Measurements from ENCODE around the gene FAM53B.
"Not testable (repeated sequence)": the region's sequence is repeated elsewhere in the genome, so short reads cannot be mapped to it uniquely, and the experiment has no call there.

The FAM53B gene, protein sequence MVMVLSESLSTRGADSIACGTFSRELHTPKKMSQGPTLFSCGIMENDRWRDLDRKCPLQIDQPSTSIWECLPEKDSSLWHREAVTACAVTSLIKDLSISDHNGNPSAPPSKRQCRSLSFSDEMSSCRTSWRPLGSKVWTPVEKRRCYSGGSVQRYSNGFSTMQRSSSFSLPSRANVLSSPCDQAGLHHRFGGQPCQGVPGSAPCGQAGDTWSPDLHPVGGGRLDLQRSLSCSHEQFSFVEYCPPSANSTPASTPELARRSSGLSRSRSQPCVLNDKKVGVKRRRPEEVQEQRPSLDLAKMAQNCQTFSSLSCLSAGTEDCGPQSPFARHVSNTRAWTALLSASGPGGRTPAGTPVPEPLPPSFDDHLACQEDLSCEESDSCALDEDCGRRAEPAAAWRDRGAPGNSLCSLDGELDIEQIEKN

DNA sequence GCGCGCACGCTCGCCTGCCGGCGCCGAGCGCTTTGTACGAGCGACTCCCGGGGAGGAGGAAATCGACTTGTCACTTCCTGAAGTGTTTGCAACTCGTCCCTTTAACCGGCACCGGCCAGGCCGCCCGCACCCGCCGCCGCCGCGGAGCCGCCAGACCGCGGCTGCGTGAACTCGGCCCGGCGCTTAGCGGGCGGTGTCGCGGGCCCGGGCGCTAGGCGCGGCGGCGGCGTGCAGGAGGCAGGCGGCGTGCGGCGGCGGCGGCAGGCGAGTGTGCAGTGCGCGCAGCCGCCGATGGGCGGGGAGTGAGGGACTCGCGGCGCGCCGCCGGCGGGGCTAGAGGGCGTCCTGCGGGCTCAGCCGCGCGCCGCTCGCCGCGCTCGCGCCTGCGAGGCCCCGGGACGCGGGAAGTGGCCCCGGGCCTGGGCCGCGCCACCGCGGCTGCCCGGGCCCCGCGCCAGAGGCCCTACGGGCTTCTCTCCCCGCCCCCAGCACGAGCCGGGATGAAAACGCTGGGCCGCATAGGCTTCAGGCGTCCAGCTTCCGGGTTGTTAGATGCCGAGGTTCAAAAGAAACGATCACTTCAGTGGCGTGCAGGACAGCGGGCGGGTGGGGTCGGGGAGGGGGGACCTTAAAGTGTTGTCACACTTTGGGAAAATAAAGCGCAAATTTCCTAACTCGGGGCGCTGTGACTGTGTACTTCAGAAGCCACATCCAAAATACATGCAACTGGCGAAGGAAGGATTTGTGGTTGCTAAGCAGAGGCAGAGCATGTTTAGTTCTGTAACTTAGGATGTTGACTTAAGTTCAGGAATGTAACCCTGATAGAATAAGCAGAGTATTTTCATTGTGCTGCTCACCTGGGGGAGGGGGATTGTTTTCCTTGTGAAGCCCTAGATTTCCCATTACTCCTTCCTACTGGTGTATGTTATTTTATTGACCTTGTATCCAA, at the start of gene FAM53B:
TSS of gene FAM53B (minus strand) at position 277 of the 949 bp plus-strand sequence. CDS start 37,665 bp downstream, outside the sequence.
- peak; percentile 81 for DNase-seq

DNA sequence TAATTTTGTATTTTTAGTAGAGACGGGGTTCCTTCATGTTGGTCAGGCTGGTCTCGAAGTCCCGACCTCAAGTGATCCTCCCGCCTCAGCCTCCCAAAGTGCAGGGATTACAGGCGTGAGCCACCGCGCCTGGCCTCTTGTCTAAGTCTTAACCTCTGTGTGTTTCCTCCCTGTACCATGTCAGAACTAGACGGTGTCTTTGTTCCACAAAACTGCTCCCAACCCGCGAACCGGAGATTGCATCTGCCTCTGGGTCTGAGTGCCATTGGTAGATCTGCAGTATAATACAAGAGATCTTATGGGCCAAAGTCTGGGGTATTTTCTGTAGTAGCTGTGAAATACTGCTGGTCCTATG, 48.8 kb upstream of the FAM53B start:
- DNase-seq, result no peak

DNA sequence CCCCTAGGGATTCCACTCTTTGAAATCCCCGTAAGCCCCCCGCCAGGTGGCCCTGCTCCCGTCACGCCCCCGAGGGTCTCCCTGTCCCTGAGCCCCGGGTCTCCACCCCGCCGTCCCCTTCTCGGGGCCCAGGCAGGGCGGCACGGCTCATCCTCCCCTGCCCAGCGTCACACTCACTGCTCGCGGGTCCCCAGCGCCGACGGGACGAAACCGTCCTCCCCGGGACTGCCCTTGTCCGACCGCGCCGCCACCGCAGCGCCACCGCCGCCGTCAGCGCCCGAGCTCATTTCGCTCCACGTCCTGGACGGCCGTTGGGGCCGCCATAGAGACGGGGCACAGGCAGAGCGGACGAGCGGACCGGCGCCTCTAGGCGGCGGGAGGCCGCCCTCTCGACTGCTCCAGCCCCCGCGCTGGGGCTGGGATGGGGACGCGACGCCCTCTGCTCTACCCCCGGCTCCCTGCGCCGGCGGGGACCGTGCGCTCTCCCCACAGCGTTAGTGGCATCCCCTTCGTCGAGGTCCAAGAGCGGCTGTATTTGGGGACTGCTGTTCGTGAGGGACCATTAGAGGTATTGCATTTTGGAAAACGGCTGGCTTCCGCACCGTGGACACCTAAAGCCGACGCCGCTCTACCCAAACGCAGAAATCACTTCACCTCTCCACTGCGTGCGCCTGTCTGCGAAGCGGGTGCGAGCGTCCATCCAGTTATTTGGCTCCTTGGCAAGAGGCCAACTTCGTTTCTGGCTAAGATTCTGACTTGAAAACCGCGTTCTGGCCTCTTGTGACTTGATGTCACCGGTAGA, 47.6 kb upstream of the FAM53B start, which contains the start of gene EEF1AKMT2:
TSS of gene EEF1AKMT2 (minus strand) at position 341 of the 802 bp plus-strand sequence. CDS start at position 287, 54 bp downstream.
- DNase-seq, result peak; percentile 86

DNA sequence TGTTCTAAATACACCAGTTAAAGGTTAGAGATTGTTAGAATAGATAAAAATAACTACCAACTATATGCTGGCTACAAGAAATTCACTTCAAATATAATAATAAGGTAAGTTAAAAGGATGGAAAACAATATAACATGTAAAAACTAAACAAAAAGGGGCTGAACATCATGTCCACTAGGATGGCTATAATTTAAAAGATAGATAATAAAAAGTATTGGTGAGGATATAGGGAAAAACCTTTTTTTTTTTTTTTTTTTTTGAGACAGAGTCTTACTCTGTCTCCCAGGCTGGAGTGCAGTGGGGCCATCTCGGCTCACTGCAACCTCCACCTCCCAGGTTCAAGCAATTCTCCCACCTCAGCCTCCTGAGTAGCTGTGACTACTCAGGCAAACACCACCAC, 38.7 kb upstream of the FAM53B start:
- DNase-seq, result not testable (repeated sequence)

DNA sequence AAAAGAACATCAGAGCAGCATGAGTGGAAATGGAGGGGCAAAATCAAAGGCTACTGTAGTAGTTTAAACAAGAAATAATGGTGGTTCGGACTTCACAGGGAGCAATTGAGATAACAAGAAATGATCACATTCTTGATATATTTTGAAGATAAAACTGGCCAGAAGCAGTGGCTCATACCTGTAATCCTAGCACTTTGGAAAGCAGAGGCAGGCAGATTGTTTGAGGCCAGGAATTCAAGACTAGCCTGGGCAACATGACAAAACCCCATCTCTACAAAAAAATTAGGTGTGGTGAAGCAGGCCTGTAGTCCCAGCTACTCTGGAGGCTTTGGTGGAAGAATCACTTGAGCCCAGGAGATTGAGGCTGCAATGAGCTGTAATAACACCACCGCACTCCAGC, 24.6 kb upstream of the FAM53B start:
- no peak for DNase-seq

DNA sequence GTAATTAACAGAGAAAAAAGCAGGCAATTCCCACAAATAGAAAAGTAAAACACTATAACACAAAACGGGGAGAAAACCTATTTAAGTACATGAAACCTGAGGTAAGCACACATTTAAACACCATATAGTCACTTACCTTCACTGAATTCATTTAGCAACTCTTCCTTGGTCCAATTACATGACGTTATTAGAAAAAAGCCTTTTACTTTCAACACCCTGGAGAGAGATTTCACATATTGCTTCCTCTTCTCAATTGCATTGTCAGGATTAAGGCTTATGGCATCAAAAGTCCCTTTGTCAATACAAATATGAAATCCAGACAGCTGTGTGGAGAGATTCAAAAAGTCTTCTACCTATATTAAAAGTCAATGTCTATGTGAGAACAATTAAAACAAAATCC, 21.1 kb upstream of the FAM53B start:
- DNase-seq, result no peak

DNA sequence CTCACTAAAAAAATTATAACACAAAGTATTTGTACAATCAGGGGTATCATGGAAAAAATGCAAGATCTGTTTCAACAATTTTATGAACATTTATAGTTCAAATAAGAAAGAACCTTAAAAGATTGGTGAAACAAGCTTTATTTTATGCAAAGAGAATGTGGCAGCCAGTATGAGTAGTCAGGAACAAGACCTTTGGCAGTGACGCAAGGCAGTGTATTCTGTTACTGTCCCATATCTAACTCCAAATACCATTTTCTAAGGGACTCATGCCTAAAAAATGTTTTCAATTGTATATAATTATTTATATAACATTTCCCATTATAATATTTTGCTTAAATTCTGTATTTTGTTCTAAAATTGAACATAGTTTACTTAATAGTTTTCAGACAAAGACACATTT, 19.1 kb upstream of the FAM53B start:
- no peak for DNase-seq

DNA sequence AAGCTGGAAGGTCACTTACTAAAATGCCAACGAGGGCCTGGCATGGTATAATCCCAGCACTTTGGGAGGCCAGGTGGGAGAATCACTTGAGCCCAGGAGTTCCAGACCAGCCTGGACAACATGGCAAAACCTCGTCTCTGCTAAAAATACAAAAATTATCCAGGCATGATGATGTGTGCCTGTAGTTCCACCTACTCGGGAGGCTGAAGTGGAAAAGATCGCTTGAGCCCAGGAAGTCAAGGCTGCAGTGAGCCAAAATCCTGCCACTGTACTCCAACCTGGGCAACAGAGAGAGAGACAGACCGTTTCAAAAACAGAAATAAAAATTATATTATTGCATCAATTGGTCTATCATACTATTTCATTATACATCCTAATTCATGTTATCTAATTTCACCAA, 18.1 kb upstream of the FAM53B start:
- DNase-seq, result no peak

DNA sequence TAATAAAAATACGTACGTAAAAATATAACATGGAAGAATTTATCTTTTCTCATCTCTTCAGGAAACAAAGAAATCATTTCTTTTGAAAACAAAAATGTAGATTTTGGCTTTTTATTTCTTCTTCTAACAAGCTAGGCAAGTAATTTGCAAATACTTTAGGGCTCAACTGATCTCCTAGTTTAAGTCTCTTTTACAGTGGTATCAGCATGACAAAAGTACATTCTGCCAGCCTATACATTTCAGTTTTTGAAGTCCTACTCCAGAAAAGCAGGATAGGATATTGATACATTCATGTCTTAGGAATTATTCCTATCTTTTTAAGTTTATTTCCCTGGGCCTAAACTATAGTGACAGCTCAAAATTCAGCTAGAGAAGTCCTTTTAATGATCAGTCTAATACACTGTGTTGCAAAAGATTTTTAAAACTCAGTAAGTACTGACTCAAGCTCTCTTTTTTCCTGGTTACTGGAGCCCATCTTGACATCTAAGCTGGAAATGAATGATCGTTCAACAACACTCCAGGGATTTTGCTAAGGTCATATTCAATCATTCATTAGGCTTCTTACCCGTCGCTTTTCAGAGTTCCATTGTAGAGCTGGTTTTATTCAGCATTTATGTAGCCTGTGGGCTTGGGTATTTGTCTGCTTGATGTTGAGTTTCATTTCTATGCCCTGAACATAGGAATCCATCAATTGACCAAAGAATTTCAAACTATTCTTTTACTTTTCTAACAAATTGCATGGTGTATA, 12.2 kb upstream of the FAM53B start:
- DNase-seq, result no peak

DNA sequence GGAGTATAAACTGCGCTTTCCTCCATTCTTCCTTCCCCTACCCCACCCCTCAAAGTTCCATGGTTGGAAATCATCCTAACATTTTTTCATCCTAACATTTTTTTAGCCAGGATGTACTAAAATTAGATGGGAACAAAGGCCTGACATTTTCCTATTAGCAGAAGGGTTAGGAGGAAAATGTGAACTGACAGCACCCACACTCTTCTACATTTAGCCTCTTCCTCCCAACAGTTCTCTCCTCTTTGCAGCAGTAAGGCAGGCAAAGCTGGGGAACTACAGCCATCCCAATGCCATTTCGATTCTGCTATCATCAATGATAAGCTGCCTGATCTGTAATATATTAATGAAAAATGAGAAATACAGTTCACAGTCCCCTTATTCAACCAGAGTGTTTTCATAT, 11.4 kb upstream of the FAM53B start:
- DNase-seq, result no peak

DNA sequence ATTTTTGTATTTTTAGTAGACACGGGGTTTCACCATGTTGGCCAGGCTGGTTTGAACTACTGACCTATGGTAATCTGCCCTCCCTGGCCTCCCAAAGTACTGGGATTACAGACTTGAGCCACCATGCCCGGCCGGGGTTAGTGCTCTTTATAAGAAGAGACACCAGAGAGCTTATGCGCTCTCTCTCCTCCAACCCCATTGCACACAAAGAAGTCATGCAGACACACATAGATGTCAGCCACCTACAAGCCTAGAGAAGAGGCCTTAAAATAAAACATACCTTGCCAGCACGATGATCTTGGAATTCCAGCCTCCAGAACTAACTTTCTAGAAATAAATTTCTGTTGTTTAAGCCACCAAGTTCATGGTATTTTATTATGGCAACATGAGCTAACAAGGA, 10.0 kb upstream of the FAM53B start:
- DNase-seq, result no peak

DNA sequence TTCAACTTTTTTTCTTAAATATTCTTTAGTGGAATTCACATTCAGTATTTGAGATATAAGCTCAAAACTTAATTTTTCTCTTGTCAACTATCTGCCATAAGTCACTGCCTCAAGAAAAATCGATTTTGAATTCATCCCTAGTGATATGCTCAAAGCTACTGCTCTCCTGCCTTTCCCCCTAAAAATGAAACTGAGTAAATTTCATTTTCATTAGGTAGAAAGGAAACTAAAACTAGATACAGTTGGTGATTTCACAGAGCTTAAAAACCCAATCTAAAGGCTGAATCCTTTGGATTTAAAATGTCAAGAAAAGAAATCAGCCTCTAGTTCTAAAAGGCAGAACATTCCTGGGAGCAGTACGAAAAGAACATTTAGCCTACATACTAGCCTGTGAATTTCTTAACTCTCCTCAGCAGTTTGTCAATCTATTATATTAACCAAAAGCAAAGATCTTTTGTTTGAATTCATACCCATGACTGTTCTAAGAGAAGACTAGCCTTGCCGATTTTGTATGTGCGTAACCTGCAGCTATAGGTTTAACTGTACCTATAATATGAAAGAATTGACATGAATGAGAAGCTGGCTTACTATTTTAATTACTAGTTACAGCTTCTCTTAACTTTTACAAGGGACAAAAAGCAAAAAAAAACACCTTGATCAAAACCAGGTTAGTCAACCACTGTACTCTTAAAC, 4.9 kb upstream of the FAM53B start:
- DNase-seq, result no peak

DNA sequence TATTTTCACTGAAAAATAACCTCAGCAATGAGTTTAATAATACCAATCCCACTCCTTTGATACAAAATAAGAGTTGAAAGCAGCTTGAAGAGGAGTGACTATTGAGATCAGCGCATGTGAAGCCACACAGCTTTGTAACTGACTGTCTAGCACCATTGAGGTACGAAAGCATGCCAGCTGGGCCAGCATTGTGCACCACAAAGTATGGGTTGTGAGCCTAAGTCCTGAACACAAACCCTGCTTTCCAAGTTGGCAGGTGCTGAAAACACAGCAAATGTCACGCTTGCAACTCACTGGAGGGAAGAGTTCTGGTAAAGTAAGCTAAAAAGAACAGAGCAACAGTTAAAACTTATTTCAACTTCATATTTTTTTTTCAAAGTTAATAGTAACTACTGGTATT, 4.0 kb upstream of the FAM53B start:
- DNase-seq, result no peak

DNA sequence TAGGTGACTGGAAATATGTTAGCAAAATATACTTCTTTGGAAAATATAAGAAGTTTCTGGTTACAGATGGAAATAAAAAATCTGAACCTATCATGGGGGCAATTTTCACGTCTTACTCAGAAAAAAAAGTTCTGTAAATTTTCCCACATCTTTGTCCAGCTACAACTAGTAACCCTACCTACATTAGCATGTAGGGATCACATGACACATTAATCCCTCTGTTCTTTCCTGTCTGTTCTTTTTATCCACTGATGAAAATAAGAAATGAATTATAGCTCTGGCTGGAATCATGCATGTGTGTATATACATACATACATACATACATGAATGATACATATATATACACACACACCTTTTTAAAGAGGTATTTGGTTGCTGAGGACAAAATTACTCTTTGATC, 3.6 kb upstream of the FAM53B start:
- no peak for DNase-seq

DNA sequence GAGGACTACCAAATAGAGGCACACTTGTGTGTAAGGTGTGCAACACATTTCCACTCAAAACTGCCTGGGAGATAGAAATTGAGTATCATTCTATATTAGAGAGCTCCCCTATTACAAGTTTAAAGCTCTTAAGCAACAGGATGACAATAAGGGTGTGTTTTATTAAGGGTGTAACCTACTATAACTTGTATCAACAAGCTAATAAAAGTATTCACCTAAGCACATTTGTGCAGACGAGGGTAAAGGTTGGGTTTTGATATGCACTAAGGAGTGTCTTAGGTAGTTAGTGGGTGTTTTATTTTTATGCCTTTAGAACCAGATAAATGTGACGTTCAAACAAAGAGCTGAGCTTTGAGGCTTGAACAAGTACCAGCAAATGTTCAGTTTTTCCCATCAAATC, 2.8 kb upstream of the FAM53B start:
- DNase-seq, result no peak

DNA sequence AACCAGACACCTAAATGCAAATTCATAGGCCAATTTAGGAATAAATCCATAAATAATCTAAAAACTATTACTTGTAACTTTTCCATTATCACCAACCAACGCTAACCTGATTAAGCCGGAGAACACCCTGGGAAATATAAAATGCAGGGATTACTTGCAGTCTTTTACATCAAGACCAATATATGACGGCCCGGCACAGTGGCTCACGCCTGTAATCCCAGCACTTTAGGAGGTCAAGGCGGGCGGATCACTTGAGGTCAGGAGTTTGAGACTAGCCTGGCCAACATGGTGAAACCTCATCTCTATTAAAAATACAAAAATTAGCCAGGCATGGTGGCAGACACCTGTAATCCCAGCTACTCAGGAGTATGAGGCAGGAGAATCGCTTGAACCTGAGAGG, 2.3 kb upstream of the FAM53B start:
- DNase-seq, result not testable (repeated sequence)

DNA sequence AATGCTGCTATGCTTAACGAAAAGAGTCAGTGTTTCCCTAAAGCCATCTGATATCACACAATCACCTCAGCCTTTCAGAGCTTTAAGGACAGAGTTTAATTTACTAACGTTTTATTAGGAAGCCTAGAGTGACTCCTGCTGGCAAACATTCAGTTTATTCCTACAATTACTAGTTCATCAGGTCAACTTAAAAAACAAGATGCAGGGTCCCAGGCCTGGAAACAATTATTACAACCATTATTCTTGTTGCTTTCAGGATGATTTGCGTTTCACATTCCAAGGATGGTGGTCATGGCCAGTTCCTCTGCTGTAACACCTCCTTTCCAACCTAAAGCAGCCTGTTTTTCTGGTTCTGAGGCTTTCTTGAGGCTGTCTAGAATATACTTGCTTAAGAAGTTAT, 1.5 kb upstream of the FAM53B start:
- DNase-seq, result peak; percentile 77

DNA sequence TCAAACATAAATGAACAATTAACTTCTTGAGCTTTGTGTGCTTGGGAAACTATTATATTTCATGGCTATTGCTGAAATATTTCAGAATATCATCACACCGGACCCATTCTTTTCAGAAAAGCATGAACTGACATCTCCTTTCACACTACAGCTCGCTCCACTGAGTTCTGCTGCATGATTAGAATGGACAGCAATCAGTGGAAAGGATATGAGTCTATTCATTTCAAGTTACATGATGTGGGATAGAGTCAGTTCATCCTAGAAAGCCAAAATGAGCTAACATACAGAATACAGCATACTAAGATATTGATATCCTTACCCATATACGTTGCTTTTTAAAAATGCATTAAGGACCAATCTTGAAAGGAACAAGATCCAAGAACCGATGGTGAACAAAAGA, 1.1 kb upstream of the FAM53B start:
- DNase-seq, result no peak

DNA sequence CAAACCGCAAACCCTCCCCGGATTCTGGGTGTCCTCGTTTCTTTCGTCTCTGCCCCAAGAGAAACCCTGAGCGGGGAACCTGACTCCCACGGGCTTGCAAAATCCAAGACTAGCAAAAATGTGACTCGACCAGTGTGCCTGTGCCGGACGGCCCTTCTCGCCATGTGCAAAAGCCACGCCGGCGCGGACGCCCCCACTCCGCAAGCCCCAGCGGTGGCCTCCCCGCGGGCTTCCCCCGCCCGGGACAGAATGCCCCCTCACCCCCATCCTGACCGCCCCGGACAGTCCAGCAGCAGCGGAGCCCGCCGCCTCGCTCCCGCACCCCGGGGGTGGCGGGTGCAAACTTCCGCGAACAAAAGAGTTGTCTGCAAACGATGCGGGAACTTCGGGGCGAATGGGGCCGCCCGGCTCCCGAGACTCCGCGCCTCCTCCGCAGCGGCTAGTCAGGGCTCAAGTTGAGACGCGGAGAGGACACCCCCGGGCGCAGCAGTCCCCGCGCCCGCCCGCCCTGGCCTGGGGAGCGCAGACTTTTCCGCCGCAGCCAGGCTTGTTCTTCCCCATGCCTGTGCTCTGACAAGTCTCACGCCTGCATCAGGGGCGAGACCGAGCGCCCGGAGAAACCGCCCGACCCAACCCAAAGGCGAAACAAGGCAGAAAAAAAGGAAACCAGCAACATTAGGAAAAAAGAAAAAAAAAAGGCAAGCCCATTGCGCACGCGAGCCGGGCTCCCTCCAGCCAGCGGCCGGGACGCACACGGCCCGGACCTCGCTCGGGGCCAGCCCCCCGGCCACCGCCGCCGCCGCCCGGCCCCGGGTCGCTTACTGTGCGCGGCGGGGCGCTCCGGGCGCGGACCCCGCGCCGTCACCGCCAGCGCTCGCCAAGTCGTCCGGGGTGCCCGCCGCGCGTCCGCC, 732 bp downstream of the FAM53B start:
- no peak for DNase-seq

DNA sequence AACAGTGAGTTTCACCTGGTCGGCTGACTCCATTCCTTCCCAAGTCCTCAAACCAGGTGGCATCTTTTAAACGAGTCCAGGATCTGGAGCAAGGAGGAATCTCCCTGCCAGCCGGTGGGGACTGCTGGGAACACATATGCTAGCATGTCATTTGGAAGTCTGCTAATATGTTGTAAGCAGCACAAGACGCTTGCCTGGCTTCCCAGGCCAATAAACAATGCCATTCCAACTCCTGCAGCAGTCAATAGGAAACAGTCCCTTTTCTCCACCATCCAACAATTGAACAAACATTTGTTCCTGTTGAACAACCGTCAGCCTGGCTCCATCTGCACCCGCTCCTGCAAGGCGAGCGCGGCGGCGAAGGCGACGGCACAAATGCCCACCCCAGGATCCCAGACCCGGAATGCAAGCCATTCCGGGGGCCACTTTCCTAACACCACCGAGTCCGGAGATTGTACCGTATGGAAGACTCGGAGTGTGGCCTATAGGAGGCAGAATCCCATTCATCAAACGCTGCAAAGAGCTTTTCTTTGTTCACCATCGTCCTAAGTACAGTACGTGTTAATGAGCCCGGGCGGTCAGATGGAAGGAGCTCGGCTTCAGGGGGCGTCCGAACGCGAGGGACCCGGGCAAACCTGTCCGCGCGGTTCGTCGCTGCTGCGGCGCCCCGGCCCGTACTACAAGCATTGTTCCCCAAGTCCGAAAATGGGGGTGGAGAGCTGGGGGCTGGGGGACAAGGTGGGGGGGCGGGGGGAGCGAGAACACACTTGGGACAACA, 1.6 kb downstream of the FAM53B start:
- no peak for DNase-seq
